Neural progenitor cell (in vitro differentiated cells): ENCODE results near the gene ALDH5A1.

Experiments
- EZH2phosphoT487 ChIP-seq: fragments of 200-600 bp; sonication (generic); IDR thresholded peaks from 2 replicates; pipeline ENCODE4 v1.6.1; 2017; ENCODE audit warnings: antibody characterized with exemption
- TF ChIP-seq, protein P1 (sequence below): fragments of 200-600 bp; sonication (generic); IDR thresholded peaks from 2 replicates; pipeline ENCODE4 v1.5.1; 2017; ENCODE audit warnings: antibody characterized with exemption, mild to moderate bottlenecking

DNA sequence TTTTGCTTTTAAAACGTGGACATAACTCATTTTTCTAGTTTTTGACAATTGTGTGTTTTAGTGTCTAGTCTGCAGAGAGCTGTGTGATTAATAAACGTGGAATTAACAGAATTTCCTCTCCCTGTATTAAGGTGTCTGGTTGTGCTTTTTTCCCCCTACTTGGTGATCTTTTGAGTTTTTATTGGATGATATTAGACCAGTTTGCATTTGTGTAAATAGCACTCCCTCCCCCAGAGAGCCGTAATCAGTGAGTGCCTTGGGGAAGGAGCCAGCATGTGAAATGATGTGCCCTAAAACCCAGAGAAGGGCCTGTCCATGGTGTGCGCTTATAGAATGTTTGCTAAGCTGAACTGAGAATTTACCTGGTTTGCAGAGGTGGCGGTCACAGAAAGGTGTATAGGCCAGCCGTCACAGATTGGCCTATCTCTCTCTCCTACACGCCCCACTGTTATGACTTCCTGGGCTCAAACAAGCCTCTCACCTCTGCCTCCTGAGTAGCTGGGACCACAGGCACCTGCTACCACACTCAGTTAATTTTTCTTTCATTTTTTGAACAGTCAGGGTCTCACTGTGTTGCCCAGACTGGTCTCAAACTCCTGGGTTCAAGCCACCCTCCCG lies 42.4 kb downstream of the ALDH5A1 start:
- no peak for TF ChIP-seq EZH2phosphoT487
- TF ChIP-seq, protein P1, sequence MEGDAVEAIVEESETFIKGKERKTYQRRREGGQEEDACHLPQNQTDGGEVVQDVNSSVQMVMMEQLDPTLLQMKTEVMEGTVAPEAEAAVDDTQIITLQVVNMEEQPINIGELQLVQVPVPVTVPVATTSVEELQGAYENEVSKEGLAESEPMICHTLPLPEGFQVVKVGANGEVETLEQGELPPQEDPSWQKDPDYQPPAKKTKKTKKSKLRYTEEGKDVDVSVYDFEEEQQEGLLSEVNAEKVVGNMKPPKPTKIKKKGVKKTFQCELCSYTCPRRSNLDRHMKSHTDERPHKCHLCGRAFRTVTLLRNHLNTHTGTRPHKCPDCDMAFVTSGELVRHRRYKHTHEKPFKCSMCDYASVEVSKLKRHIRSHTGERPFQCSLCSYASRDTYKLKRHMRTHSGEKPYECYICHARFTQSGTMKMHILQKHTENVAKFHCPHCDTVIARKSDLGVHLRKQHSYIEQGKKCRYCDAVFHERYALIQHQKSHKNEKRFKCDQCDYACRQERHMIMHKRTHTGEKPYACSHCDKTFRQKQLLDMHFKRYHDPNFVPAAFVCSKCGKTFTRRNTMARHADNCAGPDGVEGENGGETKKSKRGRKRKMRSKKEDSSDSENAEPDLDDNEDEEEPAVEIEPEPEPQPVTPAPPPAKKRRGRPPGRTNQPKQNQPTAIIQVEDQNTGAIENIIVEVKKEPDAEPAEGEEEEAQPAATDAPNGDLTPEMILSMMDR = no peak
